ENCODE results near the gene ARID3B.
A peak's percentile ranks its signal among the peaks of the same experiment; 100 is the strongest.
"Not testable (repeated sequence)": the region's sequence is repeated elsewhere in the genome, so short reads cannot be mapped to it uniquely, and the experiment has no call there.

ARID3B gene

DNA sequence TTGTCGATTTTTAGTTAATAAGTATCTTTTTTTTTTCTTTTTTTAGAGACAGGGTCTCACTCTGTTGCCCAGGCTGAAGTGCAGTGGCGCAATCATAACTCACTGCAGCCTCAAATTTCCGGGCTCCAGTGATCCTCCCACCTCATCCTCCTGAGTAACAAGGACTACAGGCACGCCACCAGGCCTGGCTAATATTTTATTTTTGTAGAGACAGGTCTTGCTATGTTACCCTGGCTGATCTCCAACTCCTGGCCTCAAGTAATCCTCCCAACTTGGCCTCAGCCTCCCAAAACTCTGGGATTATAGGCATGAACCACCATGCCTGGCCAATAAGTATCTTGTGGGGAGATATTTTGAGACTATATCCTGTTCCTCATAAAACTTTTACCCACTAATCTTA is 29.4 kb upstream of the ARID3B start:
- Histone ChIP-seq H3K4me3 (ENCODE audit: low read length in 2 of 2) (no peak overlapping the region), H3K27ac (ENCODE audit: low read depth in 2 of 2, low read length in 2 of 2) (peak overlapping the region; percentile 3 to 45), H3K4me1 (ENCODE audit: control insufficient read depth in 2 of 2, insufficient read depth in 2 of 2, low read length in 2 of 2) (no peaks in the 10 kb centered on the region)

DNA sequence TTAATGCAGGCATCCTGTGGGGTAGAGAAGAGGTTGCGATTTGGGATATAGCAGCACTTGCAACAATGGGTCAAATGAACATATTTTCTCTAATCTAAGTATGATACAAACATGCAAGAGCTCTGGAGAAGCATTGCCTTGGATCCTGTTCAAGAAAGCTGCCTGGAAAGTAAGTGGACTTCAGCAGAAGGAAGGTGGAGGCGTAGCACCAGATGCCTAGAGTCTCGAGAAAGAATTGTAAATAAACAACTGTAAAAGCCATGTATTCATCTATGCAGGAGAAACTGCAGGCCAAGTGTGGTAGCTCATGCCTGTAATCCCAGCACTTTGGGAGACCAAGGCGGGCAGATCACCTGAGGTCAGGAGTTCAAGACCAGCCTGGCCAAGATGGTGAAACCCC is 27.0 kb upstream of the ARID3B start:
- not testable (repeated sequence) for H3K27me3 ChIP-seq (ENCODE audit: control insufficient read depth in 2 of 2, insufficient read depth in 2 of 2, low read length in 2 of 2); H3K4me3 ChIP-seq (ENCODE audit: low read length in 2 of 2); H3K36me3 ChIP-seq (ENCODE audit: control insufficient read depth in 2 of 2, insufficient read depth in 2 of 2, low read length in 2 of 2); H3K9me3 ChIP-seq (ENCODE audit: control insufficient read depth in 2 of 2, low read length in 2 of 2); H3K9ac ChIP-seq (ENCODE audit: low read depth in 1 of 2, low read length in 2 of 2); H3K27ac ChIP-seq (ENCODE audit: low read depth in 2 of 2, low read length in 2 of 2); H3K4me1 ChIP-seq (ENCODE audit: control insufficient read depth in 2 of 2, insufficient read depth in 2 of 2, low read length in 2 of 2)

More for the DNA sequence above, 29.4 kb upstream of the ARID3B start:
- H3K9me3 ChIP-seq (ENCODE audit: control insufficient read depth in 2 of 2, low read length in 2 of 2): no peaks in the 10 kb centered on the region
- no peaks in the 10 kb centered on the region for H3K27me3 ChIP-seq (ENCODE audit: control insufficient read depth in 2 of 2, insufficient read depth in 2 of 2, low read length in 2 of 2)
- no peaks in the 10 kb centered on the region for H3K36me3 ChIP-seq (ENCODE audit: control insufficient read depth in 2 of 2, insufficient read depth in 2 of 2, low read length in 2 of 2)
- no peak overlapping the region for H3K9ac ChIP-seq (ENCODE audit: low read depth in 1 of 2, low read length in 2 of 2)

- Histone ChIP-seq H3K36me3 (ENCODE audit: control insufficient read depth in 2 of 2, insufficient read depth in 2 of 2, low read length in 2 of 2) (no peaks in the 10 kb centered on the region), H3K27ac (ENCODE audit: low read depth in 2 of 2, low read length in 2 of 2) (no peak overlapping the region), H3K27me3 (ENCODE audit: control insufficient read depth in 2 of 2, insufficient read depth in 2 of 2, low read length in 2 of 2) (no peaks in the 10 kb centered on the region), H3K9me3 (ENCODE audit: control insufficient read depth in 2 of 2, low read length in 2 of 2) (no peaks in the 10 kb centered on the region), H3K9ac (ENCODE audit: low read depth in 1 of 2, low read length in 2 of 2) (no peak overlapping the region), H3K4me3 (ENCODE audit: low read length in 2 of 2) (no peak overlapping the region), H3K4me1 (ENCODE audit: control insufficient read depth in 2 of 2, insufficient read depth in 2 of 2, low read length in 2 of 2) (no peaks in the 10 kb centered on the region)
These were observed 23.9 kb upstream of the ARID3B start for GRCh38 chr15:74517096-74517495.

- H3K4me1 ChIP-seq (ENCODE audit: control insufficient read depth in 2 of 2, insufficient read depth in 2 of 2, low read length in 2 of 2): no peaks in the 10 kb centered on the region
- no peak overlapping the region for H3K4me3 ChIP-seq (ENCODE audit: low read length in 2 of 2)
- no peaks in the 10 kb centered on the region for H3K36me3 ChIP-seq (ENCODE audit: control insufficient read depth in 2 of 2, insufficient read depth in 2 of 2, low read length in 2 of 2)
- no peaks in the 10 kb centered on the region for H3K9me3 ChIP-seq (ENCODE audit: control insufficient read depth in 2 of 2, low read length in 2 of 2)
- no peak overlapping the region for H3K27ac ChIP-seq (ENCODE audit: low read depth in 2 of 2, low read length in 2 of 2)
- no peaks in the 10 kb centered on the region for H3K27me3 ChIP-seq (ENCODE audit: control insufficient read depth in 2 of 2, insufficient read depth in 2 of 2, low read length in 2 of 2)
- H3K9ac ChIP-seq (ENCODE audit: low read depth in 1 of 2, low read length in 2 of 2): no peak overlapping the region
These were observed 21.7 kb upstream of the ARID3B start for GRCh38 chr15:74519311-74519710.

- H3K27me3 ChIP-seq (ENCODE audit: control insufficient read depth in 2 of 2, insufficient read depth in 2 of 2, low read length in 2 of 2): no peaks in the 10 kb centered on the region
- H3K27ac ChIP-seq (ENCODE audit: low read depth in 2 of 2, low read length in 2 of 2): no peak overlapping the region
- H3K36me3 ChIP-seq (ENCODE audit: control insufficient read depth in 2 of 2, insufficient read depth in 2 of 2, low read length in 2 of 2): no peaks in the 10 kb centered on the region
- H3K9ac ChIP-seq (ENCODE audit: low read depth in 1 of 2, low read length in 2 of 2): no peak overlapping the region
- no peaks in the 10 kb centered on the region for H3K4me1 ChIP-seq (ENCODE audit: control insufficient read depth in 2 of 2, insufficient read depth in 2 of 2, low read length in 2 of 2)
- no peak overlapping the region for H3K4me3 ChIP-seq (ENCODE audit: low read length in 2 of 2)
- H3K9me3 ChIP-seq (ENCODE audit: control insufficient read depth in 2 of 2, low read length in 2 of 2): no peaks in the 10 kb centered on the region
These were observed 20.6 kb upstream of the ARID3B start for GRCh38 chr15:74520407-74520806.

- Histone ChIP-seq H3K36me3 (ENCODE audit: control insufficient read depth in 2 of 2, insufficient read depth in 2 of 2, low read length in 2 of 2) (no peaks in the 10 kb centered on the region), H3K4me3 (ENCODE audit: low read length in 2 of 2) (no peak overlapping the region), H3K9me3 (ENCODE audit: control insufficient read depth in 2 of 2, low read length in 2 of 2) (no peaks in the 10 kb centered on the region), H3K9ac (ENCODE audit: low read depth in 1 of 2, low read length in 2 of 2) (no peak overlapping the region), H3K4me1 (ENCODE audit: control insufficient read depth in 2 of 2, insufficient read depth in 2 of 2, low read length in 2 of 2) (no peaks in the 10 kb centered on the region), H3K27me3 (ENCODE audit: control insufficient read depth in 2 of 2, insufficient read depth in 2 of 2, low read length in 2 of 2) (no peaks in the 10 kb centered on the region), H3K27ac (ENCODE audit: low read depth in 2 of 2, low read length in 2 of 2) (no peak overlapping the region)
These were observed 17.0 kb upstream of the ARID3B start for GRCh38 chr15:74523982-74524381.

DNA sequence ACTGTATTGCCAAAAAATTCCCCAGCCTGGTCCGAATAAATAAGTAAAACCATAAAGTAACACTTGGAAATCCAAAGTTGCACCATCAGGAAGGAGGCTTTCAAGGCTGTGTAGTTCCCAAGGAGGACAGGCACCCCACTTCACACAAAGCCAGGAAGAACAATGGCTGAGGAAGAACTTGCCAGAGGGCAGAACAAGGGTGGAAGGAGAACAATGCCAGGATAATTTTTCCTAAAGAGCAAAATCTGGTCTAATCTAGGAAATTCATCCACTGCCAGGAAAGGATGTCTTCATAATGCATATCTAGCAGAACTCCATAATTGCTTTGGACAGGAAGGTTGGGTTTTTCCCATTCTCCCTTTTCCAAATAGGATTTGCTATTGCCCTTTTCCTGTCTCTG is 15.7 kb upstream of the ARID3B start:
- no peaks in the 10 kb centered on the region for H3K36me3 ChIP-seq (ENCODE audit: control insufficient read depth in 2 of 2, insufficient read depth in 2 of 2, low read length in 2 of 2)
- H3K9ac ChIP-seq (ENCODE audit: low read depth in 1 of 2, low read length in 2 of 2): no peak overlapping the region
- no peak overlapping the region for H3K27ac ChIP-seq (ENCODE audit: low read depth in 2 of 2, low read length in 2 of 2)
- H3K27me3 ChIP-seq (ENCODE audit: control insufficient read depth in 2 of 2, insufficient read depth in 2 of 2, low read length in 2 of 2): no peaks in the 10 kb centered on the region
- no peak overlapping the region for H3K4me3 ChIP-seq (ENCODE audit: low read length in 2 of 2)
- H3K9me3 ChIP-seq (ENCODE audit: control insufficient read depth in 2 of 2, low read length in 2 of 2): no peaks in the 10 kb centered on the region
- H3K4me1 ChIP-seq (ENCODE audit: control insufficient read depth in 2 of 2, insufficient read depth in 2 of 2, low read length in 2 of 2): no peaks in the 10 kb centered on the region

GRCh38 chr15:74525945-74526344 is 15.1 kb upstream of the ARID3B start:
- Histone ChIP-seq H3K9ac (ENCODE audit: low read depth in 1 of 2, low read length in 2 of 2) (no peak overlapping the region), H3K4me3 (ENCODE audit: low read length in 2 of 2) (no peak overlapping the region), H3K27me3 (ENCODE audit: control insufficient read depth in 2 of 2, insufficient read depth in 2 of 2, low read length in 2 of 2) (no peaks in the 10 kb centered on the region), H3K9me3 (ENCODE audit: control insufficient read depth in 2 of 2, low read length in 2 of 2) (no peaks in the 10 kb centered on the region), H3K36me3 (ENCODE audit: control insufficient read depth in 2 of 2, insufficient read depth in 2 of 2, low read length in 2 of 2) (no peaks in the 10 kb centered on the region), H3K4me1 (ENCODE audit: control insufficient read depth in 2 of 2, insufficient read depth in 2 of 2, low read length in 2 of 2) (no peaks in the 10 kb centered on the region), H3K27ac (ENCODE audit: low read depth in 2 of 2, low read length in 2 of 2) (no peak overlapping the region)

DNA sequence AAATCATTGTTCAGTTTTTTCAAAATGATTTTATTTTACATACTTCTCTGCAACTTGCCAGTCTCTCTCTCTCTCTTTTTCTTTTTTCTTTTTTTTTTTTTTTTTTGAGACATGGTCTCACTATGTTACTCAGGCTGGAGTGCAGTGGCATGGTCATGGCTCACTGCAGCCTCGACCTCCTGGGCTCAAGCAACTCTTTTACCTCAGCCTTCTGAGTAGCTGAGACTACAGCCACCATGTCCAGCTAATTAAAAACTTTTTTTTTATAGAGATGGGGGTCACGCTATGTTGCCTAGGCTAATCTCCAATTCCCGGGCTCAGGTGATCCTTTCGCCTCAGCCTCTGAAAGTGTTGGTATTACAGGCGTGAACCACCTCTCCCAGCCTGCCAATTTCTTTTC is 12.1 kb upstream of the ARID3B start:
- no peak overlapping the region for H3K9ac ChIP-seq (ENCODE audit: low read depth in 1 of 2, low read length in 2 of 2)
- no peaks in the 10 kb centered on the region for H3K4me1 ChIP-seq (ENCODE audit: control insufficient read depth in 2 of 2, insufficient read depth in 2 of 2, low read length in 2 of 2)
- H3K36me3 ChIP-seq (ENCODE audit: control insufficient read depth in 2 of 2, insufficient read depth in 2 of 2, low read length in 2 of 2): no peaks in the 10 kb centered on the region
- H3K27ac ChIP-seq (ENCODE audit: low read depth in 2 of 2, low read length in 2 of 2): no peak overlapping the region
- no peaks in the 10 kb centered on the region for H3K27me3 ChIP-seq (ENCODE audit: control insufficient read depth in 2 of 2, insufficient read depth in 2 of 2, low read length in 2 of 2)
- no peaks in the 10 kb centered on the region for H3K9me3 ChIP-seq (ENCODE audit: control insufficient read depth in 2 of 2, low read length in 2 of 2)
- H3K4me3 ChIP-seq (ENCODE audit: low read length in 2 of 2): no peak overlapping the region

DNA sequence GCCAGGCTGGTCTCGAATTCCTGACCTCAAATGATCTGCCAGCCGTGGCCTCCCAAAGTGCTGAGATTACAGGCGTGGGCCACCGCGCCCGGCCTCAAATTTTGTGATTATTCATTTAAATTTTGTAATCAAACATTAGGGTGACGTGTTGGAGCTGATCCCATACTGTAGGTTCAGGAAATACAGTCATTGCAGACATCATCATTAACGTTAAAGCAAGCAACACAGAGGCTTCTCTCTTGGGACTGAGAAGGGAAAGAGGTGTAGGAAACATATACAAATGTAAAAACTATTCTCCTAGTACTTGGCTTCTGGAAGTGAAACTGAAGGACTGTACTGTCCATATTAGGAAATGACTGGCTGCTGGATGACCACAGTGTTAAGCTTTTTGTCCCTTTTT is 11.1 kb upstream of the ARID3B start:
- Histone ChIP-seq H3K4me3 (ENCODE audit: low read length in 2 of 2) (no peak overlapping the region), H3K9me3 (ENCODE audit: control insufficient read depth in 2 of 2, low read length in 2 of 2) (no peaks in the 10 kb centered on the region), H3K27ac (ENCODE audit: low read depth in 2 of 2, low read length in 2 of 2) (no peak overlapping the region), H3K4me1 (ENCODE audit: control insufficient read depth in 2 of 2, insufficient read depth in 2 of 2, low read length in 2 of 2) (no peaks in the 10 kb centered on the region), H3K36me3 (ENCODE audit: control insufficient read depth in 2 of 2, insufficient read depth in 2 of 2, low read length in 2 of 2) (no peaks in the 10 kb centered on the region), H3K27me3 (ENCODE audit: control insufficient read depth in 2 of 2, insufficient read depth in 2 of 2, low read length in 2 of 2) (no peaks in the 10 kb centered on the region), H3K9ac (ENCODE audit: low read depth in 1 of 2, low read length in 2 of 2) (no peak overlapping the region)

DNA sequence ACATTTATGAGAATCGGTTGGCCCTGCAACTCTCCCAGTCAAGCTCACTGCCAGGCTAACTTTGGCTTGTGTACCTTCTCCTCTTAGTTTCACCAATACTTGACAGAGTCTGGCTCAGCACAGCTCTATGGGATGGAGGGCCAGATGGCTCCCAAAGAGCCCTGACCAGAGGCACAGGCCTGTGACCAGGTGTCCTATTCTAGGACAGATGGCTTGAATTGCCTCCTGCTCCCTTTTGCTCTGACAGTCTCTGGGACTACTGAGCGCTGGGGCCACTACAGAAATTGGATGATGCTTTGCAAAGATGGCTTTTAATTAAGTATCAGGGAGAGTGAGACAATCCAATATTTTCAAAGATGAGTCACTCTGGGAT is 10.3 kb upstream of the ARID3B start:
- no peaks in the 10 kb centered on the region for H3K9me3 ChIP-seq (ENCODE audit: control insufficient read depth in 2 of 2, low read length in 2 of 2)
- no peaks in the 10 kb centered on the region for H3K36me3 ChIP-seq (ENCODE audit: control insufficient read depth in 2 of 2, insufficient read depth in 2 of 2, low read length in 2 of 2)
- H3K27me3 ChIP-seq (ENCODE audit: control insufficient read depth in 2 of 2, insufficient read depth in 2 of 2, low read length in 2 of 2): no peaks in the 10 kb centered on the region
- no peak overlapping the region for H3K9ac ChIP-seq (ENCODE audit: low read depth in 1 of 2, low read length in 2 of 2)
- no peak overlapping the region for H3K4me3 ChIP-seq (ENCODE audit: low read length in 2 of 2)
- H3K4me1 ChIP-seq (ENCODE audit: control insufficient read depth in 2 of 2, insufficient read depth in 2 of 2, low read length in 2 of 2): no peaks in the 10 kb centered on the region
- H3K27ac ChIP-seq (ENCODE audit: low read depth in 2 of 2, low read length in 2 of 2): no peak overlapping the region
